H1 (cell line): ENCODE results near the gene OVCA2.

Experiments
- CTCF ChIP-seq, 3 experiments: IDR thresholded peaks; 1 replicate in 2 of 3; 2 replicates in 1 of 3; pipeline versions ENCODE4 v1.5.1 to v1.6.1; 2011; ENCODE audit warnings: low read length in 3 of 3, mild to moderate bottlenecking in 3 of 3, inconsistent platforms in 2 of 3, low read depth in 1 of 3, moderate library complexity in 1 of 3; ENCODE audit not compliant: insufficient read depth in 1 of 3; ENCODE audit errors: control extremely low read depth in 1 of 3
- SP2 ChIP-seq: IDR thresholded peaks from 2 replicates; pipeline ENCODE4 v1.6.1; 2012; ENCODE audit warnings: mild to moderate bottlenecking, low read length, inconsistent platforms
- USF2 ChIP-seq: IDR thresholded peaks from 2 replicates; pipeline ENCODE4 v1.6.1; 2011; ENCODE audit warnings: low read length, improper control_type of control experiment

GRCh38 chr17:2040219-2040827, 1.5 kb upstream of the OVCA2 start:
- TF ChIP-seq CTCF (IDR thresholded peaks at IDR 0.05; ENCODE audit: control extremely low read depth in 1 of 3, insufficient read depth in 1 of 3, low read depth in 1 of 3, low read length in 3 of 3) (no peak), USF2 (no peak), SP2 (no peak)
